GM12878 (cell line): ENCODE measurements around the gene SOBP. TPM values are rescaled to one million over a fixed set of nuclear protein-coding genes. Genes with fewer than 3 reads are reported as not detected.

Experiments
- ATAC-seq: fragments of 200-7000 bp; cut with Tn5 transposase; 3 replicates; pipeline ENCODE4 v1.9.1; 2020; ENCODE audit warnings: mild to moderate bottlenecking, moderate library complexity
- BruUV-seq: library from RNA; stranded (reverse); fragments of 400-500 nt; replicated peaks from 2 replicates; lab custom pipeline; 2021; lab: Mats Ljungman, UMichigan
- CTCF ChIA-PET: fragments of 300-600 bp; sonication (Branson Sonifier 250); formaldehyde crosslinking; extraction: SDS; loops from one replicate; lab custom pipeline; 2021; ENCODE audit warnings: inconsistent platforms; lab: Yijun Ruan, JAX
- POLR2A ChIA-PET: fragments of 350-600 bp; formaldehyde crosslinking; extraction: SDS; loops from one replicate; lab custom pipeline; 2021; ENCODE audit warnings: inconsistent platforms; lab: Charles Lee
- RAD21 ChIA-PET: fragments of 300-600 bp; sonication (Branson Sonifier 250); formaldehyde crosslinking; loops from one replicate; lab custom pipeline; 2023; ENCODE audit warnings: antibody characterized with exemption; ENCODE audit not compliant: unreplicated experiment; lab: Charles Lee
- SMC1A ChIA-PET: fragments of 300-600 bp; sonication (Branson Sonifier 250); formaldehyde crosslinking; loops from one replicate; lab custom pipeline; 2023; ENCODE audit not compliant: unreplicated experiment, uncharacterized antibody; lab: Charles Lee
- DNase-seq: peaks from one replicate; pipeline ENCODE4 v3.0.0-alpha.2; 2011; ENCODE audit warnings: low read depth, low spot score
- FAIRE-seq: peaks from 3 replicates; lab custom pipeline; 2011; peaks lifted over from hg19 to GRCh38; lab: Jason Lieb, UNC
- H2AFZ ChIP-seq: 2 replicates; pipeline ENCODE4 v1.6.0; 2011; ENCODE audit warnings: low read depth, low read length, control low read depth; ENCODE audit not compliant: control insufficient read depth
- H3K27ac ChIP-seq: 2 replicates; pipeline ENCODE4 v1.5.1; 2011; ENCODE audit warnings: control low read depth; ENCODE audit not compliant: control insufficient read depth, insufficient read depth
- H3K27me3 ChIP-seq, 2 experiments: replicated peaks in 1 of 2; 2 replicates each; pipeline versions ENCODE4 v1.6.0 to v1.6.1; 2011; ENCODE audit warnings: low read length in 1 of 2; ENCODE audit not compliant: control insufficient read depth in 2 of 2, insufficient read depth in 2 of 2
- H3K36me3 ChIP-seq, 2 experiments: 2 replicates each; pipeline ENCODE4 v1.5.1; 2011; ENCODE audit warnings: low read length in 1 of 2; ENCODE audit not compliant: control insufficient read depth in 2 of 2, insufficient read depth in 2 of 2
- H3K4me1 ChIP-seq: 2 replicates; pipeline ENCODE4 v1.6.1; 2011; ENCODE audit warnings: mild to moderate bottlenecking, low read length, moderate library complexity, mixed read lengths; ENCODE audit not compliant: control insufficient read depth, insufficient read depth
- H3K4me2 ChIP-seq: 2 replicates; pipeline ENCODE4 v1.6.0; 2011; ENCODE audit warnings: control low read depth; ENCODE audit not compliant: control insufficient read depth, insufficient read depth
- H3K4me3 ChIP-seq: fragments of 200-600 bp; sonication (generic); 2 replicates; pipeline ENCODE4 v1.5.1; 2016
- H3K79me2 ChIP-seq: 2 replicates; pipeline ENCODE4 v1.6.0; 2011; ENCODE audit warnings: low read length; ENCODE audit not compliant: control insufficient read depth, insufficient read depth
- H3K9ac ChIP-seq: 2 replicates; pipeline ENCODE4 v1.8.0; 2011; ENCODE audit warnings: low read length, control low read depth, mixed read lengths; ENCODE audit not compliant: control insufficient read depth, insufficient read depth
- H3K9me3 ChIP-seq: replicated peaks from 3 replicates; pipeline ENCODE4 v1.5.1; 2011; ENCODE audit warnings: mild to moderate bottlenecking, low read length; ENCODE audit not compliant: control insufficient read depth, insufficient read depth
- H4K20me1 ChIP-seq: 2 replicates; pipeline ENCODE4 v1.6.0; 2011; ENCODE audit not compliant: control insufficient read depth, insufficient read depth
- CHD1 ChIP-seq: IDR thresholded peaks from 2 replicates; pipeline ENCODE4 v1.6.1; 2012; ENCODE audit warnings: low read depth, low read length, improper control_type of control experiment
- EED ChIP-seq: sonication (generic); IDR thresholded peaks from 2 replicates; pipeline ENCODE4 v1.6.1; 2016; ENCODE audit warnings: antibody characterized with exemption, low read depth
- EGR1 ChIP-seq, 2 experiments: IDR thresholded peaks; 1 replicate in 1 of 2; 2 replicates in 1 of 2; pipeline ENCODE4 v1.6.1; 2011 to 2012; ENCODE audit warnings: low read depth in 2 of 2, low read length in 2 of 2, borderline replicate concordance in 1 of 2, mild to moderate bottlenecking in 1 of 2, moderate library complexity in 1 of 2
- MEF2A ChIP-seq: IDR thresholded peaks from 2 replicates; pipeline ENCODE4 v1.6.1; 2011; ENCODE audit warnings: low read depth, mild to moderate bottlenecking, low read length, moderate library complexity; ENCODE audit not compliant: insufficient read depth
- RAD21 ChIP-seq: IDR thresholded peaks from 2 replicates; pipeline ENCODE4 v1.6.1; 2011; ENCODE audit warnings: mild to moderate bottlenecking, low read depth, low read length, moderate library complexity; ENCODE audit not compliant: insufficient read depth
- RAD51 ChIP-seq: fragments of 450-650 bp; IDR thresholded peaks from 2 replicates; pipeline ENCODE4 v1.6.1; 2016; ENCODE audit warnings: moderate library complexity, mild to moderate bottlenecking, inconsistent platforms
- RBBP5 ChIP-seq: fragments of 200-600 bp; sonication (generic); conservative IDR thresholded peaks from 2 replicates; pipeline ENCODE4 v1.6.1; 2016
- RFX5 ChIP-seq: IDR thresholded peaks from 2 replicates; pipeline ENCODE4 v1.6.1; 2011; ENCODE audit warnings: low read depth, low read length, improper control_type of control experiment
- SIX5 ChIP-seq: IDR thresholded peaks from 2 replicates; pipeline ENCODE4 v1.6.1; 2011; ENCODE audit warnings: mild to moderate bottlenecking, low read depth, low read length, moderate library complexity; ENCODE audit not compliant: severe bottlenecking
- SMARCA5 ChIP-seq: fragments of 450-650 bp; IDR thresholded peaks from 2 replicates; pipeline ENCODE4 v1.6.1; 2017; ENCODE audit warnings: mild to moderate bottlenecking
- WRNIP1 ChIP-seq: IDR thresholded peaks from 2 replicates; pipeline ENCODE4 v1.6.1; 2011; ENCODE audit warnings: low read depth, low read length, improper control_type of control experiment, borderline replicate concordance
- WGBS: methylation state at CpG from one replicate; pipeline ENCODE4 v1.1.6; 2016; ENCODE audit warnings: low lambda C conversion rate; ENCODE audit not compliant: insufficient replicate concordance, insufficient coverage; ENCODE audit errors: missing lambda C conversion rate; 5-methylcytosine and 5-hydroxymethylcytosine counted together
- in situ Hi-C: fragments of 300-500 bp; cut with MboI; formaldehyde crosslinking; loops from 9 replicates; pipeline ENCODE4 v1.14.3; 2018; ENCODE audit warnings: mixed read lengths
- intact Hi-C: fragments of 100-400 bp; cut with micrococcal nuclease; formaldehyde crosslinking; loops from one replicate; pipeline ENCODE4 v1.14.2; 2022; ENCODE audit not compliant: unreplicated experiment
- polyA plus RNA-seq, 11 experiments: library from polyadenylated mRNA; depleted of rRNA in 4 of 11; unstranded in 6 of 11; stranded (reverse) in 5 of 11; fragments of >200 nt; fragmentation: Nextera tagmentation in 4 of 11; fragmentation: Illumina TruSeq in 1 of 11; extraction: Ambion mirVana in 4 of 11; extraction: Trizol in 1 of 11; gene quantifications; 1 replicate in 1 of 11; 2 replicates in 10 of 11; pipeline versions ENCODE4 v1.2.1 to v1.2.3, GENCODE V29; 2011 to 2016; ENCODE audit warnings: inconsistent platforms in 2 of 11, missing spikeins in 2 of 11, low read depth in 1 of 11
- total RNA-seq, 4 experiments: library from RNA; depleted of rRNA in 3 of 4; stranded (reverse); fragments of >200 nt in 3 of 4; fragmentation: Illumina TruSeq in 1 of 4; extraction: Trizol in 1 of 4; gene quantifications; 2 replicates each; pipeline versions ENCODE4 v1.2.1 to v1.2.3, GENCODE V29; 2013 to 2021
- TF ChIP-seq, protein P1 (sequence below): IDR thresholded peaks from 2 replicates; pipeline ENCODE4 v1.6.1; 2012; ENCODE audit warnings: improper control_type of control experiment, low read depth, low read length; ENCODE audit not compliant: insufficient replicate concordance
- TF ChIP-seq, protein P2 (sequence below): fragments of 150-350 bp; IDR thresholded peaks from 2 replicates; pipeline ENCODE4 v1.6.1; 2016; ENCODE audit warnings: low read depth, low read length

The SOBP gene
- total and polyA plus RNA-seq, 10 of the 15 experiments (the other 5 are each of a cell fraction or from before 2014, with no cell fraction given), result 0.49 to 1.9 (median 0.78) TPM

DNA sequence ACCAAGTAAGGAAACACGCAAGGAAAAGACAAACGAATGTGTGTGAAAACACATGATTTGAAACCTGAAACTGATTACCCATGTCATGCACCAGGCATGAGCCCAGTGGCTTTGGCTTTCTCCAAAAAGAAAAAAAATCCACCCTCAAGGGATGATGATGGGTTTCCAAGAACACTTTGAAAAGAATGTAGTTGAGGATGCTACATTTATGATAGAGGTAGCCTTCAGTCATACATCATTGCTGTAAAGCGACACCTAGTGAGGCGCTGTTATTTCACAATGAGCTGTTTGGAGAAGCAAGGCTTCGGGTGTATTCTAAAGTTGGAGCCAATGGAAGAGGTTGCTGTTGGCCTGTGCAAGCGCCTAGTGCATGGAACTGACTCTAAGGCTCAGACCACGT is 209.3 kb downstream of the SOBP start (continued):
- TF ChIP-seq RBBP5, result no peak
- TF ChIP-seq, all 136 proteins: peak for 0

DNA sequence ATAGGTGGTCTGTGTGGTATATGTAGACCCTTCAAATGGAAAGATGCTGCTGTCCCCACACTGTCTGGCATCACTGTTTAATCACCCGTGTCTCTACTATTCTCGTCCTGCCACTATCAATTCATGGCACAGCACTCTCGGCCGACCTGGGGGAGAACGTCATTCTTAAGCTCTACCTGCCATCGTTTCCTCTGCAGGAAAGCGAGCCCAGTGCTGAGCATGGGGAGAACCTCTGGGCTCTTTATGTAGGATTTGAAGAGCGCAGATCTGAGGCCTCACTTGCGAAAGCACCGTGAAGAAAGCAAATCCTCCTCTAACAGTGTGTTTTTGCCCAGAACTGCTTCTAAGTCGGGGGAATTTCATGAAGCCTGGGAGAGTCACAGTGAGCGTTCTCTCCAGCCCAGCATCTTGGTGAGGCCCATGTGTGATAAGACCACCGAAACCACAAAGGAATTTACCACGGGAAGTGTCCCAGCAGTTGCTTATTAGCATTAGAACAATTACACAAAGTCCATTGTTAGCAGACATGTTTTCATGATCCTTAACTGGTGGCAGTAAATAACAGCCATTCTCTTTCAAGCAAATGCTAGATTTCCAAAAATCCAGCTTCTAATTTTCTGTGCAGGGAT is 209.9 kb downstream of the SOBP start:
- Histone ChIP-seq H3K9me3 (no peaks in the 10 kb centered on the region), H4K20me1 (no peaks in the 10 kb centered on the region), H3K4me1 (no peaks in the 10 kb centered on the region), H3K36me3 (no peaks in the 10 kb centered on the region), H3K4me3 (no peak overlapping the region), H3K27ac (no peak overlapping the region), H3K79me2 (no peaks in the 10 kb centered on the region), H3K27me3 (peaks cover 0 to 4% of the 10 kb centered on the region in 2 experiments; a peak in 2 of 4 replicates), H2AFZ (no peak overlapping the region), H3K4me2 (no peak overlapping the region), H3K9ac (no peak overlapping the region)
- CTCF ChIA-PET, result interaction anchor here (0.6 to 3.8 kb wide), 3 partner anchors 25 to 382 kb away, joined by 3 to 9 read pairs (median 3); no protein-coding TSS in a partner anchor
- RAD21 ChIA-PET, result no interaction called here
- no peak for DNase-seq
- FAIRE-seq, result no peak
- SMC1A ChIA-PET, result interaction anchor here (0.8 to 1.1 kb wide), 2 partner anchors 28 to 568 kb away, joined by 3 read pairs; no protein-coding TSS in a partner anchor
- in situ Hi-C loops (no loop called here), intact Hi-C loops (loop anchor here (10.0 kb wide), 1 partner anchor 145 kb away; no protein-coding TSS in a partner anchor)
- BruUV-seq, result no TSS peak
- POLR2A ChIA-PET, result interaction anchor here (0.6 kb wide), 1 partner anchor 9 kb away, joined by 3 read pairs; no protein-coding TSS in a partner anchor
- ATAC-seq, result no peak
- WGBS, result 45% methylated on average over 14 of the region's 14 CpGs
- TF ChIP-seq EGR1 (IDR thresholded peaks at IDR 0.05; ENCODE audit: borderline replicate concordance in 1 of 2, low read depth in 2 of 2, low read length in 2 of 2), result no peak
- TF ChIP-seq WRNIP1, result no peak
- no peak for TF ChIP-seq SMARCA5
- no peak for TF ChIP-seq SIX5
- TF ChIP-seq EED, result no peak
- TF ChIP-seq CHD1, result no peak
- no peak for TF ChIP-seq RAD21
- TF ChIP-seq, protein P1, sequence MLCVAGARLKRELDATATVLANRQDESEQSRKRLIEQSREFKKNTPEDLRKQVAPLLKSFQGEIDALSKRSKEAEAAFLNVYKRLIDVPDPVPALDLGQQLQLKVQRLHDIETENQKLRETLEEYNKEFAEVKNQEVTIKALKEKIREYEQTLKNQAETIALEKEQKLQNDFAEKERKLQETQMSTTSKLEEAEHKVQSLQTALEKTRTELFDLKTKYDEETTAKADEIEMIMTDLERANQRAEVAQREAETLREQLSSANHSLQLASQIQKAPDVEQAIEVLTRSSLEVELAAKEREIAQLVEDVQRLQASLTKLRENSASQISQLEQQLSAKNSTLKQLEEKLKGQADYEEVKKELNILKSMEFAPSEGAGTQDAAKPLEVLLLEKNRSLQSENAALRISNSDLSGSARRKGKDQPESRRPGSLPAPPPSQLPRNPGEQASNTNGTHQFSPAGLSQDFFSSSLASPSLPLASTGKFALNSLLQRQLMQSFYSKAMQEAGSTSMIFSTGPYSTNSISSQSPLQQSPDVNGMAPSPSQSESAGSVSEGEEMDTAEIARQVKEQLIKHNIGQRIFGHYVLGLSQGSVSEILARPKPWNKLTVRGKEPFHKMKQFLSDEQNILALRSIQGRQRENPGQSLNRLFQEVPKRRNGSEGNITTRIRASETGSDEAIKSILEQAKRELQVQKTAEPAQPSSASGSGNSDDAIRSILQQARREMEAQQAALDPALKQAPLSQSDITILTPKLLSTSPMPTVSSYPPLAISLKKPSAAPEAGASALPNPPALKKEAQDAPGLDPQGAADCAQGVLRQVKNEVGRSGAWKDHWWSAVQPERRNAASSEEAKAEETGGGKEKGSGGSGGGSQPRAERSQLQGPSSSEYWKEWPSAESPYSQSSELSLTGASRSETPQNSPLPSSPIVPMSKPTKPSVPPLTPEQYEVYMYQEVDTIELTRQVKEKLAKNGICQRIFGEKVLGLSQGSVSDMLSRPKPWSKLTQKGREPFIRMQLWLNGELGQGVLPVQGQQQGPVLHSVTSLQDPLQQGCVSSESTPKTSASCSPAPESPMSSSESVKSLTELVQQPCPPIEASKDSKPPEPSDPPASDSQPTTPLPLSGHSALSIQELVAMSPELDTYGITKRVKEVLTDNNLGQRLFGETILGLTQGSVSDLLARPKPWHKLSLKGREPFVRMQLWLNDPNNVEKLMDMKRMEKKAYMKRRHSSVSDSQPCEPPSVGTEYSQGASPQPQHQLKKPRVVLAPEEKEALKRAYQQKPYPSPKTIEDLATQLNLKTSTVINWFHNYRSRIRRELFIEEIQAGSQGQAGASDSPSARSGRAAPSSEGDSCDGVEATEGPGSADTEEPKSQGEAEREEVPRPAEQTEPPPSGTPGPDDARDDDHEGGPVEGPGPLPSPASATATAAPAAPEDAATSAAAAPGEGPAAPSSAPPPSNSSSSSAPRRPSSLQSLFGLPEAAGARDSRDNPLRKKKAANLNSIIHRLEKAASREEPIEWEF, result no peak
- TF ChIP-seq, protein P2, sequence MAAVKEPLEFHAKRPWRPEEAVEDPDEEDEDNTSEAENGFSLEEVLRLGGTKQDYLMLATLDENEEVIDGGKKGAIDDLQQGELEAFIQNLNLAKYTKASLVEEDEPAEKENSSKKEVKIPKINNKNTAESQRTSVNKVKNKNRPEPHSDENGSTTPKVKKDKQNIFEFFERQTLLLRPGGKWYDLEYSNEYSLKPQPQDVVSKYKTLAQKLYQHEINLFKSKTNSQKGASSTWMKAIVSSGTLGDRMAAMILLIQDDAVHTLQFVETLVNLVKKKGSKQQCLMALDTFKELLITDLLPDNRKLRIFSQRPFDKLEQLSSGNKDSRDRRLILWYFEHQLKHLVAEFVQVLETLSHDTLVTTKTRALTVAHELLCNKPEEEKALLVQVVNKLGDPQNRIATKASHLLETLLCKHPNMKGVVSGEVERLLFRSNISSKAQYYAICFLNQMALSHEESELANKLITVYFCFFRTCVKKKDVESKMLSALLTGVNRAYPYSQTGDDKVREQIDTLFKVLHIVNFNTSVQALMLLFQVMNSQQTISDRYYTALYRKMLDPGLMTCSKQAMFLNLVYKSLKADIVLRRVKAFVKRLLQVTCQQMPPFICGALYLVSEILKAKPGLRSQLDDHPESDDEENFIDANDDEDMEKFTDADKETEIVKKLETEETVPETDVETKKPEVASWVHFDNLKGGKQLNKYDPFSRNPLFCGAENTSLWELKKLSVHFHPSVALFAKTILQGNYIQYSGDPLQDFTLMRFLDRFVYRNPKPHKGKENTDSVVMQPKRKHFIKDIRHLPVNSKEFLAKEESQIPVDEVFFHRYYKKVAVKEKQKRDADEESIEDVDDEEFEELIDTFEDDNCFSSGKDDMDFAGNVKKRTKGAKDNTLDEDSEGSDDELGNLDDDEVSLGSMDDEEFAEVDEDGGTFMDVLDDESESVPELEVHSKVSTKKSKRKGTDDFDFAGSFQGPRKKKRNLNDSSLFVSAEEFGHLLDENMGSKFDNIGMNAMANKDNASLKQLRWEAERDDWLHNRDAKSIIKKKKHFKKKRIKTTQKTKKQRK, result no peak
- TF ChIP-seq RFX5, result no peak
- TF ChIP-seq MEF2A, result no peak
- no peak for TF ChIP-seq RAD51
